CD4-positive, alpha-beta T cell treated with Interleukin-4 for 4 hours (primary cell): Measurements from ENCODE around the gene PLCD3.
A peak's percentile ranks its signal among the peaks of the same experiment; 100 is the strongest.

Source experiments
- DNase-seq: peaks from one replicate; pipeline ENCODE4 v3.0.0-alpha.2; 2020

The PLCD3 gene

GRCh38 chr17:45149669-45150664, 17.7 kb upstream of the PLCD3 start:
- peak; percentile 21 for DNase-seq

DNA sequence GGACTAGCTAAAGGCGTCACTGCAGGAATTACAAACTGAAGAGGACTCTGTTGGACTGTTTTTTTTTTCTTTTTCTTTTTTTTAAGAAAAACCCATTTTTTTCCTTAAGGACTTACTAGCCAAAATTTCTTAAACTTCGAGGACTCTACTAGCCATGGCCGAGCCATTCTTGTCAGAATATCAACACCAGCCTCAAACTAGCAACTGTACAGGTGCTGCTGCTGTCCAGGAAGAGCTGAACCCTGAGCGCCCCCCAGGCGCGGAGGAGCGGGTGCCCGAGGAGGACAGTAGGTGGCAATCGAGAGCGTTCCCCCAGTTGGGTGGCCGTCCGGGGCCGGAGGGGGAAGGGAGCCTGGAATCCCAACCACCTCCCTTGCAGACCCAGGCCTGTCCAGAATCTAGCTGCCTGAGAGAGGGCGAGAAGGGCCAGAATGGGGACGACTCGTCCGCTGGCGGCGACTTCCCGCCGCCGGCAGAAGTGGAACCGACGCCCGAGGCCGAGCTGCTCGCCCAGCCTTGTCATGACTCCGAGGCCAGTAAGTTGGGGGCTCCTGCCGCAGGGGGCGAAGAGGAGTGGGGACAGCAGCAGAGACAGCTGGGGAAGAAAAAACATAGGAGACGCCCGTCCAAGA, 16.8 kb upstream of the PLCD3 start:
- DNase-seq: peak; percentile 68

DNA sequence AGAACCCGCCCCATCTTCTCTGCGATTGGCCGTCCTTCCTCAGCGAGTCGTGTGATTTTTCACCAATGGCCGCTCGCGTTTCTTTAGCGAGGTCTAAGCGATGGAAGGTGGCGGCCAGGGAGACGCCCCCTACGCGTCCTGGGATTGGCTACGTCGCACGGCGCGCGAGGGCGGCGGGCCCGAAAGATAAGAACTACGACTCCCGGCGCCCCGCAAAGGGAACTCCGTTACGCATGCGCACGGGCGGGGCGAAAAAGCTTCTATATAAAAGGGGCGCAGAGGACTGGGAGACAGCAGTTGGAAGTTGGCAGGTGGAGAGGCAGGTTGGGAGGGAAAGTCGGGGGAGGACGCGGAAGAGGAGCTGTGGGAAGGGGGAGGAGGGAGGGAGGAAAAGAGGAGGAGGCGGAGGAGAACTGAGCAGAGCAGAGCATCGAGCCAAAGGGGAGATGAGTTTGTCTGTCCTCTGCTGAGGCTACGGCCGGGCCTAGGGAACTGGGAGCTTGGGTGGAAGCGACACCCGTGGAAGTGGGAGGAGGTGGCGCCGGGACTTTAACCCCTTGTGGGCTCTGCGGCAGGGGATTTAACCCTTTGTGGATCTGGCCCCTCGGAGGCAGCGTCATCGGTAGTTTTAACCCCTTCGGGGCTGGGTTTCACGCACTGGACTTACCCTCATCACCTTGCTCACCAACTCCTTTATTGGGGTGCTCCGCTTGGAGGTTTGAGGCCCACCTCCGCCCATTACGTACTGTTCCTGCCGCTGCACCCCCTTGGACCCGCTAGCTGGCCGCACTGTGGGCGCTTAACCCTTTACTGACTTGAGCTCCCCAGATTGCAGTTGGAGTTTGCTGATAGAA, 16.1 kb upstream of the PLCD3 start, which contains the start of gene HEXIM1:
Gene HEXIM1, plus strand, starts transcription at position 293 of the 854 bp plus-strand sequence. CDS start 716 bp downstream, outside the sequence.
- peak; percentile 100 for DNase-seq

- DNase-seq: peak; percentile 92
These were observed 15.4 kb upstream of the PLCD3 start for GRCh38 chr17:45147581-45148182.

GRCh38 chr17:45146890-45147580, 14.7 kb upstream of the PLCD3 start:
- no peak for DNase-seq

DNA sequence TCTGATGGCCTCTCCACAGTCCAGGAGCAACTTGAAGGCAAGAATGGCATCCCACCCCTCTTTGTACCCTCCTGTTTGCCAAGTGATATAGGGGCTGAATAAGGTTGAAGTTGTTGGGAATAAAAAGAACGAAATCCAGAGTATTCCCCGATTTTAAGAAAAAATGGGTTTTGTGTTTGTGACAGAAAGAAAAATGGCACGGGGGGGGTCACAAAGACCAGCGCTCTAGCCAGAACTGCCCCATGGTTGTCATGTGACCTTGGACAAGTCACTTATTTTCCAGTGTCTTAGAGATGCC, 14.2 kb upstream of the PLCD3 start:
- DNase-seq: no peak

- no peak for DNase-seq
These were observed 13.9 kb upstream of the PLCD3 start for GRCh38 chr17:45146166-45146565.

DNA sequence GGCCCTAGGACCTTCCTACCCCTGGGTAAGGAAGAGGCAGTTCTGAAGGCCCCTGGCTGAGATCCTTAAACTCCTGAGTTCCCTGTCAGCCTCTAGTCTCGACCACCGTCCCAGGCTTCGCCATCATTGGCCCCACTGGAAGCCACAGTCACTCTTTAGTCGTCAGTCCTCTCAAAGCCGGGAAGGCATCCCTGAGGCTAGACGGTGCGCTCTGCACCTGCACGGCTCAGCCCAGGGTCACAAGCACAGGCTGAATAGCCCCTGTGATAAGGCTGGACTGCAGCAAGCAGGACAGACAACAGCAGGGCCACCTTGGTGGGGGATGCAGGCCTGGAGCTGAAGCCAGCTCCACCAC, 12.7 kb upstream of the PLCD3 start:
- no peak for DNase-seq

GRCh38 chr17:45144199-45145034, 12.1 kb upstream of the PLCD3 start:
- DNase-seq: no peak

GRCh38 chr17:45143767-45144198, 11.5 kb upstream of the PLCD3 start:
- no peak for DNase-seq

DNA sequence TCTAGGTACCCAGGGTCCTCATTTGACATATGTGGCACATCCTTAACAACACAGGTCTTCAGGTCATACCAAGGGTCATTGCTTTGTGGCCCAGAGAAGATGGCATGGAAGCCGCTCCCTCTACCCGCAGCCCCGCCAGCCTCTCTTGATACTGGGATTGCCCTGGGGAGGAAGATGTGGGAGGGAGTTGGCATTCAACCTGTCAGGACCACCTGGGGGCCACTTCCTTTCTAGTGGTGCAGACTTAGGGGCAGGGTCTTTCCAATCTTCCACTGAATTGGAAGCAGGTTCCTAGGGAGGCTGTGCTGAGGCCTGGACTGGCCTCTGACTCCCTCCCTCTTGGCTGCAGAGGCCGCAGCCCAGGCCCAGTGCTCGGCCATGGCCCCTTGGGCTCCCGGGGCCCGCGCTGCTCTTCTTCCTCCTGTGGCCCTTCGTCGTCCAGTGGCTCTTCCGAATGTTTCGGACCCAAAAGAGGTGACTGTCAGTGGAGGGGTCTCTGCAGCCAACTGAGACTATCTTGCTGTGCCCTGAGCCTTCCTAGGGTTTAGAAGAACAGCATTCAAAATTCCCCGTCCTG, 10.9 kb upstream of the PLCD3 start:
- no peak for DNase-seq

DNA sequence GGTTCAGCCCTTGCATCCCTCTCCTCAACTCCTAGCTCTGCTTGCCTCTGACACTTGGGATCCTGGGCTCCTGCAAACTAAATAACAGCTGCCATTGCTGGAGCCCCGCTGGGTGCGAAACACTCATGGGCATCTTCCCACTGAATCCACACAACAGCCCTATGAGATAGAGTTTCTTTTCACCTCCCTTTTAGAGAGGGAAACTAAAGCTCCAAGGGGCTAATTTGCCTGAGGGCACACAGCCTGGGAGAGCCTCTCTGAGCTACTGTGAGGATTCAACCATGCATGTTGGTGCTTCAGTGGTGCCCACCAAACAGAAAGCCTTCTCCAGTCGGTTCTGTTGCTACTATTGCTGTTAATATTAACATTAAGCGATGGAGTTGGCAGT, 7.2 kb upstream of the PLCD3 start:
- no peak for DNase-seq

- no peak for DNase-seq
These were observed 6.7 kb upstream of the PLCD3 start for GRCh38 chr17:45138911-45139532.

- no peak for DNase-seq
These were observed 5.4 kb upstream of the PLCD3 start for GRCh38 chr17:45137561-45138305.

DNA sequence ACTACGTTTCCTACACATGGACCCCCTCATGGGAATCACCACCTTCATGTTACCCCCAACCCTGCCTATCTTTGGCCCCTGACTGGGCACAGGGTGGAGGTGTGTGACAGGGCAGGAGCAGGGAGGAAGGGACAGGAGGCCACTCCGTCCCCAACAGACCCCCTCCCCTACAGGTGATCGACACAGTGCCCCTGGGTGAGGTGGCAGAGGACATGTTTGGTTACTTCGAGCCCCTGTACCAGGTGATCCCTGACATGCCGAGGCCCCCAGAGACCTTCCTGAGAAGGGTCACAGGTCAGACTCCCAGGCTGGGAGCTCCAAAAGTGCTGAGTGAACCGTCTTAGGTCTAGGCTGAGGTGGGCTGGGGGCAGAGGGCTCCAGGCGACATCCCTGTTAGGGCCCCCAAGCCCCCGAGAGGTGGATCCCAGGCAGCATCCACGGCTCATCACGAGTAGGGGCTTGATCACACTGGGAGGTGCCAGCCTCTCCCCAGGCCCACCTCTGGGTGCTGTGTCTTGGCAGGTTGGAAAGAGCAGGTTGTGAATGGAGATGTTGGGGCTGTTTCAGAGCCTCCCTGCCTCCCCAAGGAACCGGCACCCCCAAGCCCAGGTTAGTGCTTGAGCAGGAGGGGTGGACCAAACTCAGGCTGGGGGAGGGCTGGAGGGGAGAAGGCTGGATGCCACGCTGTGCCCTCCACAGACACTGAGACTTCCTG, 4.7 kb upstream of the PLCD3 start:
- DNase-seq: no peak

DNA sequence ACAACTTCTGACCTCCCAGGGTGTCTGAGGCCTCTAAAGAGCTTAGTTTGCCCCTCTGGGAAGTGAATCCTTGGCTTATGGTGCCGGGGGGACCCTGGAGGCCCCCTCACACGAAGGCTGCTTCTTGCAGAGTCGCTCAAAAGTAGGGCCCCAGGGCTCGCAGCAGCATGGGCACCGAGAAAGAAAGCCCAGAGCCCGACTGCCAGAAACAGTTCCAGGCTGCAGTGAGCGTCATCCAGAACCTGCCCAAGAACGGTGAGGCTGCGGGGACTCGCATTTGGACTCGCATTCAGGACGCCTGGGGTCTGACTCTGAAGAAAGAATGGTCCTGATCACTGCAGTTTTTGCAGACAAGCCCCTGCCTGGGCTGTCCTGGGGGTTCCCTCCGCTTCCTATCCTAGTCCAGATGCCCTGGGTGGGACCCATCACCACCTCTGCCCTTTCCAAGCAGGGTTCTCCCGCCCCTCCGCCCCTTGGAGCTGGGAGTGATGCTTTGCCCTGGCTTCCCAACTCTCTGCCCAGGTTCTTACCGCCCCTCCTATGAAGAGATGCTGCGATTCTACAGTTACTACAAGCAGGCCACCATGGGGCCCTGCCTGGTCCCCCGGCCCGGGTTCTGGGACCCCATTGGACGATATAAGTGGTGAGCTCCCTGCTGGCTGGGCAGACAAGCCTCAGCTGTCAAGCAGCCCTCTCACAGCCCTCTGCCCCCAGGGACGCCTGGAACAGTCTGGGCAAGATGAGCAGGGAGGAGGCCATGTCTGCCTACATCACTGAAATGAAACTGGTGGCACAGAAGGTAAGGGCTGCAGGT, 3.9 kb upstream of the PLCD3 start:
- no peak for DNase-seq

GRCh38 chr17:45135192-45135977, 3.1 kb upstream of the PLCD3 start, which contains the start of gene ACBD4:
TSS of gene ACBD4 (plus strand) at chr17:45135687. CDS start at chr17:45136145, 458 bp downstream.
- DNase-seq: peak; percentile 96
